Brain microvascular endothelial cell (primary cell): ENCODE measurements around the gene GDF11.
A peak's percentile ranks its signal among the peaks of the same experiment; 100 is the strongest.

Experiments used
- DNase-seq: peaks from one replicate; pipeline ENCODE4 v3.0.0-alpha.2; 2020
- H3K27ac ChIP-seq: fragments of 250-450 bp; sonication (Bioruptor Pico); 2 replicates; pipeline ENCODE4 v1.5.1; 2020; ENCODE audit warnings: mild to moderate bottlenecking, moderate library complexity
- H3K27me3 ChIP-seq: fragments of 250-450 bp; sonication (Bioruptor Pico); replicated peaks from 2 replicates; pipeline ENCODE4 v1.5.1; 2020; ENCODE audit warnings: mild to moderate bottlenecking
- H3K36me3 ChIP-seq: fragments of 250-450 bp; sonication (Bioruptor Pico); replicated peaks from 2 replicates; pipeline ENCODE4 v1.5.1; 2020; ENCODE audit warnings: mild to moderate bottlenecking
- H3K4me3 ChIP-seq: 2 replicates; pipeline ENCODE4 v1.5.1; 2011; ENCODE audit warnings: low read depth, mild to moderate bottlenecking, control low read depth, low read length, moderate library complexity
- CTCF ChIP-seq: IDR thresholded peaks from 2 replicates; pipeline ENCODE4 v1.5.1; 2011; ENCODE audit warnings: low read depth, mild to moderate bottlenecking, moderate library complexity, low read length, control low read depth, inconsistent platforms; ENCODE audit errors: missing control alignments
- in situ Hi-C: cut with HindIII; loops from 2 replicates; pipeline ENCODE4 v1.10.0; 2017; ENCODE audit warnings: low sequenced_read_pairs, low pct_ligation_motif_present

GDF11 gene

DNA sequence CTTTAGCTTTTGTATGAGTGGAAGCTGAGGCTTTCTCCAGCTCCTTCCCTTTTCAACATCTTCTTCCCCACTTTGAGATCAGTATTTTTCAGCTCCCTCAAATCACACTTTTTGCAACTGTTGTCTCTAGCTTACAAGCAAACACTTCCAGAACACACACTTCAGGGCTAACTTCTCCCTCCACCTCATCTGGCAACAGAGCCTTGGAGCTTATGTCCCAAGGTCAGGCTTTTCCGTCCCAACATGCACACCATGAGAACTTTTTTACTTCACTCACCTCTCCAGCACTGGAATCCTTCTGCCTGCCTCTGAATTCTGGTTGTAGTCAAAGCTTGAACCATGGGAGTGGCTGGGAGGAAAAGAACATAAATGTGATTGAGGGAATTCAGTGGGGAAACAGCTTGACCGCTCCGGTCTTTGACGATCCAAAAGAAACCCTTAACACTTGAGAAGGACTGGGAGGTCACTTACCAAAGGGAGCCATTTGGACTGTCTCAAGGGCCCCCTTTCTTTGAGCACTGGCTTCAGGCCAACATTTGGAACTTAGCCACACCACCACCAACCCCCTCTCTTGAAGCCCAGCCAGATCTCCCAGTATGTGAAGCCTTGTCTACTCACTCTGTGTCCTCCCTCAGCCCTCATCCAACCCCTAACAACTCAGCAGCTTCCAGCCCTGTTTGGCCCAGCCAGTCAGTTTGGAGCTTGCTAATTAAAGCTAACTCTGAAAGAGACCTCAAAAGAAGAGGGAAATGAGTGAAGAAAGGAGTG is 31.0 kb upstream of the GDF11 start:
- Histone ChIP-seq H3K27me3 (peaks cover 10% of the 10 kb centered on the region), H3K36me3 (no peaks in the 10 kb centered on the region), H3K27ac (no peak overlapping the region), H3K4me3 (no peak overlapping the region)
- no peak for DNase-seq
- in situ Hi-C loops, result no loop called here
- TF ChIP-seq CTCF, result no peak

GRCh38 chr12:55712700-55713415 is 30.1 kb upstream of the GDF11 start:
- in situ Hi-C loops, result no loop called here
- TF ChIP-seq CTCF, result no peak
- H3K4me3 ChIP-seq, result no peak overlapping the region
- peaks cover 6% of the 10 kb centered on the region for H3K27me3 ChIP-seq
- DNase-seq, result no peak
- H3K27ac ChIP-seq, result no peak overlapping the region
- no peaks in the 10 kb centered on the region for H3K36me3 ChIP-seq

DNA sequence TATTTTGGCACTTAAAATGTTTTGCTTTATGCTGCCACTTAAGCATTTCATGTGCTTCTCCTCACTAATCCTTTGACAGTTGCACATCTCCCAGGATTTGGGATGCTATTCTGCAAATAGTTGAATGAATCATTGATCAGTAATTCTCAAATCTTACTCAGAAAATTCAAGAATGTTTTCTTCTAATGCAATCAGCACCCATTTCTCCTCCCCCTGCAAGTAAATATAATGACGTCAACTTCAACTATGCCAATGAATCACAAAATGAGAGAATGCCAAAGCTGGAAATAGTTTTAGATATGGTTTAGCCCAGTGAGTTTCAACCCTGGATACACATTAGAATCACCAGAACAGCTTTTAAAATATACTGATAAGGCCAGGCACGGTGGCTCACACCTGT is 29.2 kb upstream of the GDF11 start:
- peak; percentile 45 for DNase-seq
- Histone ChIP-seq H3K36me3 (no peaks in the 10 kb centered on the region), H3K27ac (peak overlapping the region; percentile 17), H3K4me3 (no peak overlapping the region), H3K27me3 (peaks cover 6% of the 10 kb centered on the region)
- no peak for TF ChIP-seq CTCF
- in situ Hi-C loops, result no loop called here

GRCh38 chr12:55715169-55715764 is 27.7 kb upstream of the GDF11 start:
- no peak for TF ChIP-seq CTCF
- in situ Hi-C loops, result no loop called here

DNA sequence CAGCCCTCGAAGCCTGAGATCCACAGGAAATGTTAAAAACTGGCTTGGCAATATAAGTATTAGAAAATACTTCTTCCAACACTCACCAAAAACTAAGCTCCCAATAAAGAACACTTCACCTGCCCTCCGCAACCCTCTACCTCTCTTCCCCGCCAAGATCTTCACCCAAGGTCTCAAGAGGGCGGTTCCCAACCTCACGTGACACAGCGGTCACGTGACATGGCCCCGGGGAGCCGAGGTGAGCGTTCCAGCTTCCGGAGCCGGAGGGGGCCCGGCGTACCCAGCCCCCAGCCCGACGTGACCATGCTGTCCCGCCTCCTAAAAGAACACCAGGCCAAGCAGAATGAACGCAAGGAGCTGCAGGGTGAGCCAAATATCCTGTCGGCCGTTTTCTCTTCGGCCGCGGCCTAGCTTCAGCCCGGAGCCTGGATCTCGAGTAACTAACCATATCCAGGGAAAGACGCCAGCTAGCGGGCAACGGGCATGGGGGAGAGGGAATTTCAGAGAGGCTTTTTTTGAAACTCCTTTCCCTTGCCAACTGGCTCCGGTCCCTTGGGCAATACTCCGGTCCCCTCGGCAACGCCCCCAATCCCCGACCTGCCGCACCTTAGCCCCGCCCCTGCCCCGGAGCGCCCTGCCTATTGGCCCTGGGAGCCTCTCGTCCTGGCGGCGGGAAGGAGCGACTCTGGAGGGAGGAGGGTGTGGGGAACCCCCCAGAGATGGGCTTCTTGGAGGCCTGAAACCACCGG is 26.9 kb upstream of the GDF11 start, which contains the start of gene BLOC1S1:
BLOC1S1 (plus strand) TSS at position 214 of the 749 bp plus-strand sequence; CDS start at position 220, 6 bp downstream.
- peak within 1 kb of the TSS; percentile 78 for H3K27ac ChIP-seq
- in situ Hi-C loops, result no loop called here
- DNase-seq, result peak; percentile 71

More at GRCh38 chr12:55715169-55715764, 27.7 kb upstream of the GDF11 start:
- peak overlapping the region; percentile 78 for H3K27ac ChIP-seq
- no peaks in the 10 kb centered on the region for H3K36me3 ChIP-seq
- H3K4me3 ChIP-seq, result peak overlapping the region; percentile 79
- peaks cover 1% of the 10 kb centered on the region for H3K27me3 ChIP-seq
- DNase-seq, result no peak

More for the DNA sequence above, 26.9 kb upstream of the GDF11 start, which contains the start of gene BLOC1S1:
- no peaks in the 10 kb centered on the region for H3K27me3 ChIP-seq
- H3K36me3 ChIP-seq, result no peaks in the 10 kb centered on the region
- TF ChIP-seq CTCF, result no peak
- peak within 1 kb of the TSS; percentile 79 for H3K4me3 ChIP-seq
